ENCODE results near the gene KMT2C.

DNA sequence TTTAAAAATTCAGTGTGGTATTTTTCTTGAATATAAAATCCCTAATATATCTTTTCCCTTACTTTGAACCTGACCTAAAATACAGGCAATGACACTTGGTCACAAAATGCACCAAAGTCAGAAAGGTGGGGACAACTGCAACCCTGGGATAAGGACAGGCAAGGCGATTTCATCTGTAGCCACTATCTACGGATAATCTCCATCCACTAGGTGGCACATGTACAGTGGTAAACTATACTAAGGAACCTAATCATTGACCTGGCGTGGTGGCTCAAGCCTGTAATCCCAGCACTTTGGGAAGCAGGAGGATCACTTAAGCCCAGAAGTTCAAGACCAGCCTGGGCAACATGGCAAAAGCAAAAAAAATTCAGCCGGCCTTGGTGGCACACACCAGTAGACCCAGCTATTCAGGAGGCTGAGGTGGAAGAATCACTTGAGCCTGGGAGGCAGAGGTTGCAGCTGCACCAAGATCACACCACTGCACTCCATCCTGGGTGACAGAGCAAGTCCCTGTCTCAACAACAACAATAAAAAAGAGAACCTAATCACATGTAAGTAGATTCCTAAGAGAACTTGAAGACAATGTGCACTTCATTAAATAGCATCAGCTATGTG lies 98.9 kb downstream of the KMT2C start:
- TF ChIP-seq CTCF (IDR thresholded peaks at IDR 0.05; ENCODE audit: poor library complexity, severe bottlenecking) (peak; percentile 55), EZH2 (IDR thresholded peaks at IDR 0.05; ENCODE audit: borderline replicate concordance, insufficient read depth, low read length, poor library complexity, severe bottlenecking) (no peak), TAF1 (IDR thresholded peaks at IDR 0.05; ENCODE audit: low read depth) (no peak), SMC3 (conservative IDR thresholded peaks at IDR 0.05; ENCODE audit: poor library complexity) (peak; percentile 54), POLR2AphosphoS5 (IDR thresholded peaks at IDR 0.05) (no peak)
- TF ChIP-seq, protein P1, sequence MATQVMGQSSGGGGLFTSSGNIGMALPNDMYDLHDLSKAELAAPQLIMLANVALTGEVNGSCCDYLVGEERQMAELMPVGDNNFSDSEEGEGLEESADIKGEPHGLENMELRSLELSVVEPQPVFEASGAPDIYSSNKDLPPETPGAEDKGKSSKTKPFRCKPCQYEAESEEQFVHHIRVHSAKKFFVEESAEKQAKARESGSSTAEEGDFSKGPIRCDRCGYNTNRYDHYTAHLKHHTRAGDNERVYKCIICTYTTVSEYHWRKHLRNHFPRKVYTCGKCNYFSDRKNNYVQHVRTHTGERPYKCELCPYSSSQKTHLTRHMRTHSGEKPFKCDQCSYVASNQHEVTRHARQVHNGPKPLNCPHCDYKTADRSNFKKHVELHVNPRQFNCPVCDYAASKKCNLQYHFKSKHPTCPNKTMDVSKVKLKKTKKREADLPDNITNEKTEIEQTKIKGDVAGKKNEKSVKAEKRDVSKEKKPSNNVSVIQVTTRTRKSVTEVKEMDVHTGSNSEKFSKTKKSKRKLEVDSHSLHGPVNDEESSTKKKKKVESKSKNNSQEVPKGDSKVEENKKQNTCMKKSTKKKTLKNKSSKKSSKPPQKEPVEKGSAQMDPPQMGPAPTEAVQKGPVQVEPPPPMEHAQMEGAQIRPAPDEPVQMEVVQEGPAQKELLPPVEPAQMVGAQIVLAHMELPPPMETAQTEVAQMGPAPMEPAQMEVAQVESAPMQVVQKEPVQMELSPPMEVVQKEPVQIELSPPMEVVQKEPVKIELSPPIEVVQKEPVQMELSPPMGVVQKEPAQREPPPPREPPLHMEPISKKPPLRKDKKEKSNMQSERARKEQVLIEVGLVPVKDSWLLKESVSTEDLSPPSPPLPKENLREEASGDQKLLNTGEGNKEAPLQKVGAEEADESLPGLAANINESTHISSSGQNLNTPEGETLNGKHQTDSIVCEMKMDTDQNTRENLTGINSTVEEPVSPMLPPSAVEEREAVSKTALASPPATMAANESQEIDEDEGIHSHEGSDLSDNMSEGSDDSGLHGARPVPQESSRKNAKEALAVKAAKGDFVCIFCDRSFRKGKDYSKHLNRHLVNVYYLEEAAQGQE (IDR thresholded peaks at IDR 0.05; ENCODE audit: borderline replicate concordance) = no peak
